GM18507 (cell line): ENCODE measurements around the gene DDOST.

Experiments used
- DNase-seq: peaks from one replicate; pipeline ENCODE4 v3.0.0; 2011; ENCODE audit warnings: low read depth; ENCODE audit not compliant: insufficient read length; ENCODE audit errors: extremely low spot score
- FAIRE-seq: peaks from 2 replicates; lab custom pipeline; 2011; peaks lifted over from hg19 to GRCh38; lab: Jason Lieb, UNC

DDOST gene

DNA sequence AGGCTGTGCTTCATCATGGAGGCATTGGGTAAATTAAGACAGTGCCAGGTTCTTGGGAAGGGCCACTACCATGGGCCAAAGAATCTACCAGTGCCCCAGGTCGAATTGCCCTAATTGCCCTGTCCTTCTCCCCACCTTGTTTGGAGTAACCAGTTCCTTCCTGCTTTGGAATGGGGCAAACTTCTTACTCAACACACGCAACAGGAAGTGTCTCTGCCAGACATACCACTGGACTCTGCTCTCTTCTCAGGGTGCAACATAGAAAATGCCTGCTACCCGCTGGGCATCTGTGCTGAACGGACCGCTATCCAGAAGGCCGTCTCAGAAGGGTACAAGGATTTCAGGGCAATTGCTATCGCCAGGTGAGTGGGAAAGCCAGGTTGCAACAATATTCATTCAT is 56.5 kb downstream of the DDOST start:
- DNase-seq, result no peak
- no peak for FAIRE-seq

GRCh38 chr1:20603504-20604464 is 57.4 kb downstream of the DDOST start:
- FAIRE-seq, result no peak
- no peak for DNase-seq

DNA sequence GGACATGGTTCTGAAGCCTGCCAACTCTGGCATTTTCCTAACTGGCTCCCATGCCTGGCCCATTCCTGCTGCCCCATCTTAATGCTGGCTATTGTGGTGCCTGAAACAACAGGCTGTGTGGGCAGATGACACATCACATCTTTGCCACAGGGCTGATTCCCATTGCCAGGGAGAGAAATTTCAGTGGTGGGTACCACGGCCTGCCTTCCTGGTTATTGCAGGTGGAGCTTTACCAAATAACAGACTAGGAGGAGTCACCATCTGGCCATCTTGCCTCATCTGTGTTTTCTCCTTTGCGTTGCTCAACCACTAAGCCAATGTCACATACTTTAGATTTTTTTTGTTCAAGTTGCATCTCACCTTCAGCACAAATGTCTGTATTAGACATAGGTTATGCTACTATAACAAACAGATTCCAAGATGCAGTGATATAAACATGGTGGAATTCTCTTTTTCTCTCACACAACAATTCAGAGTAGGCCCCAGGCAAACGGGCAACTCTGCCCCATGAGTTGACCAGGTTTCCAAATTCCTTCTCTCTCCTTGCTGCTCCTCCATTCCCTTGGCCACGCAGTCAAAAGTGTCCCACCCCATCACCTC is 58.2 kb downstream of the DDOST start:
- DNase-seq, result no peak
- FAIRE-seq, result no peak
